Measurements from ENCODE around the gene TBC1D3B.
A peak's percentile ranks its signal among the peaks of the same experiment; 100 is the strongest.
"Not testable (repeated sequence)": the region's sequence is repeated elsewhere in the genome, so short reads cannot be mapped to it uniquely, and the experiment has no call there.

TBC1D3B gene

DNA sequence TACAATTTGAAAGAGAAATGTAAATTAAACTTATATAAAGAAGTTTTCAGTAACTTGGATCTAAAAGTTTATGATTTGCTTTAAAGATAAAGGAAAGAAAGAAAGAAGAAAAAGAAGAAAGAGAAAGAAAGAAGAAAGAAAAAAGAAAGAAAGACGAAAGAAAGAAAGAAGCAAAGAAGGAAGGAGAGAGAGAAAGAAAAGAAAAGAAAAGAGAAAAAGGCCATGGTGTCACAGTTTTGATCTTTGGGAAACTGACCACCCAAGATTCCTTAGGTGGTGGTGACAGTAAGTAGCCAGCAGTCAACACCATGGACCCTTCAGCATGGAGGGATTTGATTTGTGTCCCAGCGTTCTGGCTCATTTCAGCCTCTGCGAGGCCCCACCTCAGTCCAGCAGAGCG is 24.7 kb upstream of the TBC1D3B start:
- not testable (repeated sequence) for DNase-seq (ENCODE audit: low read depth in 2 of 2)

DNA sequence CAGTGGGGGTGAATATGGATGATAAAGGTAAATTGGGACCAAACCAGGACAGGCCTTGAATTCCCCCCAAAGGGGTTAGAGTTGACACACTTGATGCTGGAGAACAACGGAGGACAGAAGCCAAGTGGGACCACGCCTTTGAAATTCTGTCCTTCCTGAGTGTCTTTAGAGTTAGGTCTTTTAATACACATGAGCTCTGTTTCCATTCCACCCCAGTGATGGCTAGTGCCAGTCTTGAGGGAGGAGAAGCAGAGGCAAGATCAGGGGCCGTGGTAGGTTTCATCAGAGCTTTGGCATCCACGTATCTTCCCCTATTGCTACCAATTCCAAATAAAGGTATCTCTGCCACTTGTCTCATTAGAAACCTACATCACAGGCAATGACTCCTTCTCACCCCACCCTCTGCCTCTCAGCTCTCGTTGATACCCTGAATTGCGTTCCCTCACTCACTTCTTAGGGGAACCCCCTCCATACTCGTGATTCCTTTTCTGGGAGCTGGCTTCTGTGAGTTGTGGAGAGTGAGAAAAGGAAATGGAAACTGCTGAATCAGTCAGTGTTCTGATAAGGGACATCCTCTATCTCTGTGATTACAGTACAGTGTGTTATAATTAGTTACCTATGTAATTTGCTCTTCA is 22.5 kb upstream of the TBC1D3B start:
- no peak for DNase-seq (ENCODE audit: low read depth in 2 of 2)

DNA sequence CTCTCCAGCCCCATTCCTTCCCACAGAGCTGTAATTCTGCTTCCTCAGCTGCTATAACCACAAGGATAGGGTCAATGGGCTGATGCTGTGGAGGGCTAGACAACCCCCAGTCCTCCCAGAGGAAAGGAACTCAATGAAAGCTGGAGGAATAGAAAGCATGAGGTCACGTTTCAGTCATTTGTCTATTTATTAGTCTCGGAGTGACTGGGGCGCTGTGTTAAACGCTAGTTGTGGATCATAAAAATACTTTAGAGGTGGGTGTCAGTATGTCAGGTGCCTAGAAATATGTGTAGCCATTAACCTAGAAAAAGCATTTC is 20.9 kb upstream of the TBC1D3B start:
- no peak for DNase-seq (ENCODE audit: low read depth in 2 of 2)

DNA sequence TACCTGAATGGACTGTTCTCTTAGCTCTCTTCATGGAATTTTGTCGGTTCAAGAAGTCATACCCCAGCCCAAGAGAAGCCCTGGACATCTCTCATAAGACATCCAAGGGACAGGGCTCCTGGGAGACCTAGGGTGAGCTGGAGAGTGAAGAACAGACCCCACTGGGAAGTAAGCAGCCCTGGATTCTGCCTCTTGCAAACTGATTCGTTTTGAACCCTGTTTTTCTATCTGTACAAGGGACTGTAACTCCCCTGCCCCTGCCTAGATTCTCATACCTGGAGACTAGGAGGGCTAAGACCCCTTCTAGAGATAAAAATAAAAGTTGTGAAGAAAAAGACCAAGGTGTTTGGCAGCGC is 19.7 kb upstream of the TBC1D3B start:
- DNase-seq (ENCODE audit: low read depth in 2 of 2) = no peak

DNA sequence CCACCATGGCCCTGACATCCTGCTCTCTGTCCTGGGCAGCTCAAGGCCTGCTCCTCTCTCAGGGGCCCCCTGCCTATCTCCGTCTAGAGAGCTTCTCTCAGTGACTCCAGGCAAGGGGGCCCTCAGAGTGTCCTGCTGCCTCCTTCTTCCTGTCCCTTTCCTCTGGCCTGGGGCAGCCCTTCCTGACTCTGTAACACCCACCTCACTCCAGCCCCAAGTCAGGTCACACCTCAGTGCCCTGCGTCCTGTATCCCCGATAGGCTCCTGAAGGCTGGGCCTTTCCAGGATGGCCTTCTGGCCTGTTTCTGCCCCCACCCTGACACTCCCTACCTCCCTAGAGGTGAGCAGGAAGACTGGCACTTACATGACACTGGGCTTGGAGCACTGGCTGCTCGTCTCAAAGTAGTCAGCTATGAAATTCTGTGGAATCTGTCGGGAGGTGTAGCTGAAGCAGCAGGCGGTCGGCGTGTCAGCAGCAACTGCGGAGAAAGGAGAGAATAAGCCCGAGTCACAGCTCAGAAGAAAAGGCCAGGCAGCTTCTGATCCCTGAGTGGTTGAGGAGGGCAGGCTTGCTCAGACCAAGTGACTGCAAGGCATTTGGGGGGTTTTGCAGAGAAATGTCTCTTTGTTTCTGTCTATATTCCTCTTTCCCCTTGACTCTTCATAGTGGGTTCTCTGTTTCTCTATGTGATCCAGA is 19.1 kb upstream of the TBC1D3B start:
- no peak for DNase-seq (ENCODE audit: low read depth in 2 of 2)

DNA sequence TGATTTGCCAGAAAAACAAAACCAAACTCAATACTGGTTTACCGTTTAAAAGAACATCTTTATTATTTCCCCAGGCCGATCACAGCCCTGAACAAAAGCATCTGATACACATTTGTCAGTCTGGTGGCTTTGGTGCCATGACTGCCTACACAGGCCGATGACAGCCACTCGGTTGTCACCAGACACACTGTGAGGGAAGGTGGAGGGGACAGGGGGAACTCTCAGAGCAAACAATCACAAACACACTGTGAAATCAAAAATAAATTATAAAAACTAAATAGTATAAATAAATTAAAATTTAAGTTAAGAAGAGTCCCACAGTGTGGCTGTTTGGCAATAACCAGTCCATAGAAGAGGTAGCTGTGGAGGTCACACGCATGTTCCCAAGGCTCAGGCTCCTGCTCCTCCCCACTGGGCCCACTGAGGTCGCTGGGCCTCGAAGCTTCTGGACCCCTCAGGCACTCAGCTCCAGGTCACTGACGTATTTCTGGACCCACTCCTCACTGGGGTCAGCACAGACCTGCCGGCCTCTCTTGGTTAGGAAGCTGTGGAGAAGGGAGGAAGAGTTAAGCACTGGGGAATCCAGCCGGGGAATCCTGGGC is 18.5 kb upstream of the TBC1D3B start:
- not testable (repeated sequence) for DNase-seq (ENCODE audit: low read depth in 2 of 2)

DNA sequence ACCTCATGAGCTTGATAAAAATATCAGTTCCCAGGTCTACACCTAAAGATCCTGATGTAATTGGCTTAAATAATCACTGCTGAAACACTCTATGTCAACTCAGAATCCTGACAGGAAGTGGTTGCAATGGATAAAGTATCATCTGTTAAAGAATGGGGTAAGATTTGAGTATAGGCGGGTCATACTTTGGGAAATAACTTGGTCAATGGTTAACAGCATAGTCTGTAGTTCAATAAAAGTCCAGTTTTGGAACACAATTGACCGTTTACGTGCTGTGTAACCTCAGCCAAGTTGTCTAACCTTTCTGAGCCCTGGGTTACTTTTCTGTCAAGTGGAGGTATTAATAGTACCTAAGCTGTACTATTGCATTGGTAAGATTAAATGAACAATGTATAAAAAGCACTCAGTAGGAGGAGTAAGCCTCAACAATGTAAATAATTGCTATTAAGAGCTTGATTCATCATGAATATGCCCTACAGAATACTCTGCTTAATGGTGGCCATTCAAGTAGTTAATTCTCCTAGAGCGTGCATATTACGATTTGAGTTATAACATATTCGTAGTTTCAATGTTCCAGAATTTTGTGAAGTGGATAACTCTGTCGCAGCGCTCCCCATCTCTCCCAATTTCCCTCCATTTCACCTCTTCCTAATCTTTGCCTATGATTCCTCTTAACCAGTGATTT is 17.9 kb upstream of the TBC1D3B start:
- DNase-seq (ENCODE audit: low read depth in 2 of 2) = not testable (repeated sequence)

DNA sequence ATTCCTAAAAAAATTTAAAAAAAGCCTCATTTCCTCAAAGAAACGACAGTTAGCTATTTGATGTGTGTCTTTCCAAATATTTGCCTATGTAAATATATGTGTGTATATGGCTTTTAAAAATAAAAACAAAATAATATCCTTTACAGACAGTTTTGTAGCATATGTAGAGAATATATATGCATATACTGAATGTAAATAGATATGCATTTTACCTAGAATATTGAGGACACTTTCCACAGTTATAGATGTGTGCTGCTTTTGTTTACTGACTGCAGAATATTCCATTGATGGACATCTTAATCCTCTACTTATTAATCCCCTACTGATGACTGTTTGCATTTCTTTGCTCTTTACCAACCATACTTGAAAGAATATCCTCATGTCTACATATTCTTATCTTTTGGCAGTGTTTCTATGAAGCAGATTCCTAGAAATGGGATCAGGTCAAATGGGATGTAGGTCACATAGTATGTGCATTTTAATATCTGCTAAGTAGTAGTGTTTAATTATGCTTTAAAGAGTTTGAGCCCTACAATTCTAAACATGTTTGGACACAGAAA is 16.9 kb upstream of the TBC1D3B start:
- DNase-seq (ENCODE audit: low read depth in 2 of 2) = no peak

DNA sequence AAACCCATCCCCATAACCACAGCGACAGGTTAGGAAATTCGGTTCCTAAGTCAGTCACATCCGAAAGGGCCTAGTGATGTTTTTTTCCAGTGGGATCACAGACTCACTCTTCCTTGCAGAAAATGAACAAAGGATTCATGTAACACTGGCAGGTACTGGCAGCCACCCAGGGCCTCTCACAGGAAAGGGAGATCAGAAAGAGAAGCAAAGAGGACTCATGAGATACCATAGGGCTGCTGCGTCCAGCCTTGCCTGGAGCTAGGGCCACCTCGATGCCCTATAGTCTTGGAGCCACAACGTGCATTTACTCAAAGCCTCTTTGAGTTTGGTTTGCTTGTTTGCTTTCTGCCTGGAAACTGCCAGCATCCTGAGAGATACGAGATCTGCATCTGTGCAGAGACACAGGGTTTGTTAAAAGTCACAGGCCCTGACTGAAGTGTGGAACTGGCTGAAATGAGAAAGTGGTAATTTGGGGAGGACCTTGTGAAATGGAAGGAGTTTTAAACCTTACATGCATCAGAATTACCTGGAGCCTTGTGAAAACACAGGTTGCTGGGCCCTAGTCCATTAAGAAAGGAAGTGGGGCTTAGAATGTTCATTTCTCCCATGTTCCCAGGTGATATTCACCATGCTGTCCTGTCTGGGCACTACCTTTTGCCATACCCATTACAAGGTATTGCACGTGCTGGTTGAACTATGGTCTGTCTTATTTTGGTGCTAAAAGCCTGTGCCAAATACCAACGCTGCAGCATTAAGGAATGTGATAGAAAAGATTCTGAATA is 14.3 kb upstream of the TBC1D3B start:
- DNase-seq (ENCODE audit: low read depth in 2 of 2) = not testable (repeated sequence)

DNA sequence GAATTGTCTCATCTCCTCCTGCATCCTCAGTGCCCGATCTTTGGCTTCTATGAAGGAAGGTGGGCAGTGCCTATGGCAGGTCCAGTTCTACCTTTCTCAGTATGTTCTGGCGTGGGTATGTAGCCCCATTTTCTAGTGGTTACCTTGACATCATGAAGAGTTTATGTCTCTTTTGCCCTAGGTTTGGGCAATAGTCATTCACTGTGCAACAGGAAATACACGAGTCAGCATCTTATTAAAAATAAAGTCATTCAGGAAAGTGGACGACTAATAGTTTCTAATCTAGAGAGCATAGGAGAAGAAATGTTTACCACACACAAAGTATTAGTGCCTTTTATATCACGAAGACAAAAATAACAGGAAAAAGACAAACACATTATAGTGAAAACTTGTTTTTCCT is 13.6 kb upstream of the TBC1D3B start:
- not testable (repeated sequence) for DNase-seq (ENCODE audit: low read depth in 2 of 2)

DNA sequence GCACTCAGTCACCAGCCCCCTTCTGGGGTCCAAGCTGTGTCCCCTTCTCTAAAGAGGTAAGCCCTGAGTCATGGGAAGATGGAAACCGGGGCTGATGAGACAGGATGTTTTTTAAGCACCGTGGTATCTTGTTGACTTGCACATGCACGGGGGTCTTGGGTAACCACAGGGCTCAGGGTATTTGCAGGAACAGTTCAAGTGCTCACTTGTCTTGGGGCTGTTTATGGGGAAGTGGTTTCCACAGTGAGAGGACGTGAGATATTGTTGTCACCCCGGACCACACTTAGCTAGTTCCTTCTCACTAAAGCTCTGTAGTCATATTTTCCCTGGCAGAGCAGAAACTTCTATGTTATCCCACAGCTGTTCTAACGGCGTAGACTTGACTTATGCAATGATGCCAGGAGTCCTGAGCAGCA is 12.5 kb upstream of the TBC1D3B start:
- peak in 1 of 2 donors; percentile 43 for DNase-seq (ENCODE audit: low read depth in 2 of 2)

DNA sequence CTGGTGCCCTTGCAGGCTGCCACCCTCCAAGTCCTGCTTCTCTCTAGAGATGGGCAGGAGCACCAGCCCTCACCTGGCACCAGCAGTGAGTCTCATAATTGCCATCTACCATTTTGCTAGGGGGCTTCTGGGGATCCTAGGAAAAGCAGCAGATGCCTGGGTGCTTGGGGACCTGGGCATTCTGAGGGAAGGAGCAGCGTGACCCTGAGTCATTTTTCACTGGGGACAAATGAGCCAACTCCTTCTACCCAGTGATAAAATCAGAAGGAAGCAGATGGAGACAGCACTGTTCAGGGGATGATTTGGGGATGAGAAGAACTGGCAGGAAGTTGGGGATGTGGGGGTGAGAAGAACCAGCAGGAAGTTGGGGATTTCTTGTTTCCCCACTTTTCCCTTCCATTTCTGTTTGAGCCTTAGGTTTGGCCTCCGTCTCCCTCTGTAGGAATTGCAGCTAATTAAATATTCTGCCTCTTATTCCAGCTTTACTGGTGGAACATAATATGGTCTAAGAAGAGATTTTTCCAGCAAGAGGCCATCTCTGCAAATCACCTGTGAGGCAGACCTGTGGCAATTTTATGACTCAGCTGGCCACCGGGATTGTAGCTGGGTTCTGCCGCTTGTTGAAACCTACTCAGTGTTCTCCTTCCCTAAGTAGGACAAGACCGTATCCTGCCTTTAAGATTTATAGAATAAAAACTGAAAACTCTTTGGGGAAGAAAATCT is 11.7 kb upstream of the TBC1D3B start:
- not testable (repeated sequence) for DNase-seq (ENCODE audit: low read depth in 2 of 2)

DNA sequence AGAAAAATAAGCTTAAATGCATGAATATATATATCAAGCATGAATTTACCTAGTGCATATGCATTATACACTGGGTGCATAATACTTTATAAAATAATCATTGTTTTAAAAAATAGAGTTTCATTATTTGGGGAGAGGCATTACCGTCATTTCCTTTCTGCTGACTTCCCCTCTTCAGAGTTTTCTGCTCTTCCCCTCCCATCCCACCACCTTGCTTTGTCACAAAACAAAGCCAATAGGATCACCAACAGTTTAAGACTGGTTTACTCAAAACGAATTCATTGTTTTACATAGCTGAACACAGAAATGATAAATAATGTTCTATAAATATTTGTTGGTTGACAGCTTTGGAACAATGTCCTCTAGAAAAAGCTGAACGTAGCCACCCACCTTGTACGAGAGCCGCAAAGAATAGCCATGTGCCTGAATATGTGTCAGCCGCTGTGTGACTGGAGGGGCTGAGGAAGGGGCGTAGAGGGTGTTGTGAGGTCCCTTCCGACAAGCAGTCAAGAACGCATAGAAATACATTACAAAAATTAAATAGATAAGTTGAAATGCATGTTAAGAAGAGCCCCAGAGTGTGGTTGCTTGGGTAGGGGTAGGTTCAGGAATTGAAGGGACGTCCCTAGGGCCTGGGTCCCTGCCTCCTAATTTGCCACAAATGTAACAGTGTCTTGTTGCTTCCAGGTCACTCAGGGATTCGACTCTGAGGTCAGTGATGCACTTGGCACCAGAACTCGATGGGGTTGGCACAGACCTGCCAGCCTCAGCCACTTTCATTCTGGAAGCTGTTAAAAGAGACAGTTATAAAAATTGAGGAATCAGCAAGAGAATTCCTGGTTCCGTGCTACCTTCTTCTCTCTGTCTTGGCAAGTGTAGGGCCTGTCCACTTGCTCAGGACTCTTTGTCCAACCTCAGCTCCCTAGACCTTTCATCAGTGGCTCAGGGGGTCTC is 10.7 kb upstream of the TBC1D3B start:
- not testable (repeated sequence) for DNase-seq (ENCODE audit: low read depth in 2 of 2)

DNA sequence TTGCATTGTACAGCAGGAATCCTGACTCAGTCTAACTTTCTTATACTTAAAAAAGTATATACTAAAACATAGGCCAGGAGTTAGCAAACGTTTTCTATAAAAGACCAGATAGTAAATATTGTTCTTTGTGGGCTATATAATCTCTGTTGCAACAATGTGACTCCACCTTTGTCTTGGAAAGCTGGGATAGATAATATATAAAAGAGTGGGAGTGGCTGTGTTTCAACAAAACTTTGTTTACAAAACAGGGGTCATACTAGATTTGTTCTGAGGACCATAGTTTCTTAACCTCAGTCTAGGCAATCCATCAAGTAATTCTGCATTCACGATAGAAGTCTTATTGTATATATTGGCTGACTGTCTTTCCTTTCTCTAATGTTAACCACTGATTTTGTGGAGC is 9.0 kb upstream of the TBC1D3B start:
- no peak for DNase-seq (ENCODE audit: low read depth in 2 of 2)

DNA sequence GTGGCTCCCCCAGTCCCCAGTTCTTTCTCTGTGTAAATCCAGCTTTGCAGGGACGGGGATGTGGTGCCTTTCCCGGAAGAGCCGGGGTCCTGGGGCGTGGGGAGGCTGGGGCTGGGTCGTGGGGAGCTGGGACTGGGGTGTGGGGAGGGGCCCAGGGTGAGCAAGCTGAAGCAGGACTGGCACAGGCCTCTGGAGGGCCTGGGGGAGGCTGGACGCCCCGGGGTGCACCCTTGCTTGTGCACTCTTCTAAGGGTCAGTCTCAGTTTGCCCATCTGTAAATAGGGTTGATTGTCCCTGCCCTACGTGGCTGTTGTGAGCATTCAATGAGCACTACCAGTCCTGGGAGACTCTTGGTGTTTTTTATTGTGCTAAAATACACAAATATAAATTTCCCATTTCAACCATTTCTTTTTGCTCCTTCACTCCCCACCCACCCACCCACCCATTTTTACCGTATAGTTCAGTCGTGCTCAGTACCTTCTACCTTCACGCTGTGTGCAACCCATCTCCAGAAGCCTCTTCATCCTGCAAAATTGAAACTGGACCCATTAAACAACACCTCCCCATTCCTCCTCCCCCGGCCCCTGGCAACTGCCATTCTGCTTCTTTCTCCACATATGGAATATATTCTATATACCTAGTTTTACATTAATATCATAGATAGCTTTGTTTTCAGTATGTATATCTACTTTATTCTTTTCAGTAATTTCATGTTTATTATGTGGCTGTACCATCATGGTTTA is 7.8 kb upstream of the TBC1D3B start:
- no peak for DNase-seq (ENCODE audit: low read depth in 2 of 2)

DNA sequence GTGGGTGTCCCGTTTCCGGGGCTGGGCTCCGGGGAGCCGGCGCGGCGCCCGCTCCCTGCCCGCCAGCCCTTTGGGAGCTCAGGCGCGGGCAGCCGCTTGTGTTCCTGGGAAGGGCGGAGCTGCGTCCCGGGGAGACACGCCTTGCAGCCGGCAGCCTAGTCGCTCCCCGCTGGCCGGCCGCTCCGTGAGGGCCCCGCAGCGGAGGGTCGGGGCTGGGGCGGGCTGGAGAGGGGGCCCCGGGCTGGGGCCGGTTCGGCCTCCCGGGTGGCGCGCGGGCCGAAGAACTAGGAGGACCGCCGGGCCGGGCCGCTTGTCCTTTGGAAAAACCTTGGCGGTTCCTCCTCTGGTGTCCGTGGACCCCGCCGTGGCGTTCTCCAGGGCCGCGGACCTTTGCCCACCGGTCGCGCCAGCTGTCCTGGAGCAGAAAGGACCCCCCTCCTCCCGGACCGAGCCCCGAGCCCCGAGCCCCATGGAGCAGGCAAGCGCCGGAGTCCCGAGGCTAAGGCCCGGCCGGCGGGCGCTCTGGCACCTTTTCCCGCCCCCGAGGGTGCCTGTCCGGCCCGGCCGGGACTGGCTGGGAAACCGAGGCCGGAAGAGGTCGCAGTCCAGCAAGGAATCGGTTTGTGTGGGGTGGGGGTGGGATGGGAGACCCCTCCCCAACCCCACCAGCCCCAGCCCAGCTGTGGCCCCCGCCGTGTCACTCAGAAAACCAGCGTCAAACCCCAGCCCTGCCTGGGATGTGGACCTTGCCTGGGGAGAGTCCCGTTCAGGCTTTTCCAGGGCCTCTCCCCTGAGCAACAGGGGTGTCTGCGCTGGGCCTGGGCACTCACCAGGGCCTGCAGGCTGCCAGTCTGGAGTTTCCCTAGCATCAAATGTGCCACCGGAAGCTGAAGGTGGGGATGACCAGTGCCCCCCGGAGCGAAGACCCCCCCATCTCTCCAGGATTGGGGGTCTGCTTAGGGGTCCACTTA is 6.8 kb upstream of the TBC1D3B start:
- no peak for DNase-seq (ENCODE audit: low read depth in 2 of 2)

DNA sequence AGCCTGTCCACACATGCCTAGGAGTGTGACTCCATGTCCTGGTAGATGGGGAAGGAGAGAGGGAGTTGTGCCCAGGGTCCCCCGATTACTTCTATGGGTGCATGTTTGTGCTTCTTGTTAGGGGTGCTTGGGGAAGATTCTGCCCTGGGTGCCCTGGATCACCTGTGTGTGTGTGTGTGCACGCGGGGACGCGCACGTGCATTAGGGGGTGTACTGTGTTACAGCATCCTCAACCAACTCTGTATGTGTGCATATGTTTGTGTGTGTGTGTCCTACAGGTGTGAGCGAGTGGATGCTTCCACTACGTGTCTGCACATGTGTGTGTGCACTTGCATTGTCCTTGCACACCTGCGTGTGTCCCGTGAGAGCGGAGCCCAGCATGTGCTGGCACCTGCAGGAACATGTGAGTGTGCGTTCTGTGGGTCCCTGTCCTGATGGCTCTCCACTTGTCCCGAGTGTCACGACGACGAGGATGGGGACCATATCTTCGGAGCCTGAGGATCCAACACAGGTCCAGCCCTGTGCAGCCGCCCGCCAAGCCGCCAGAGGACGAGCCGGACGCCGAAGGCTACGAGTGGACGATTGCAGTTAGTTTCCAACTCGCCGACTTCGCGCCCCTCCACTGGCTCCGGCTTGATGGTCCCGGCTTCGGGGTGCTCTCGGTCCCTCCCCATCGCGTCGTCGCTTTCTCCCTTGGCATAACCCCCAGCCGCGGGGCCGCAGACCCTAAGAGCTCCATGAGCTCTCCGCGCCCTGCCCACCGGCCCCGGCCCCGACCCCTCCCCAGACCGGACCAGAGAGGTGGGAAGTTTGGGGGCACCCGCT is 6.0 kb upstream of the TBC1D3B start:
- no peak for DNase-seq (ENCODE audit: low read depth in 2 of 2)
